ENCODE data around the gene TUBA1B. TPM values are rescaled to one million over a fixed set of nuclear protein-coding genes. Genes with fewer than 3 reads are reported as not detected.

Gene TUBA1B
- total and polyA plus RNA-seq, 2 of the 8 experiments (the other 6 are each of a cell fraction or from before 2014, with no cell fraction given) = 2,092 to 6,837 TPM

DNA sequence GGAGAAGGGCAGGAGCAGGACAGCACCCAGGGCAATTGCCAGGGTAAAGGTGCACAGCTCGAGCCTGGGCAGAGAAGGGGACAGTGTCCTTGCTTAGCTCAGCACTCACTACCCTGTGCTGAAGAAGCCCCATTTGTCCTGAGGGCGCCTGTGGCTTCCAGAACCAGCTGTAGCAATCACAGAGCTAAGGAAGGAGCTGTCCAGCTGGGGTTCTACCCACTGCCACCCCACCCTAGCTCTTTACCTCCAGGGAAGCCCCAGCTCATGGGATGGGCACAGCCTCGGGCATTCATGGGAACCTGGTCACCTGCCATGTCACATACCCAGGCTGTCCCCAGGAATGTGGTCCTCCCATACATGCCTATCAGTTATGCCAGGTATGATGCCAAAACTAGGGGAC, 26.4 kb downstream of the TUBA1B start:
- Histone ChIP-seq H3K79me2 (ENCODE audit: control insufficient read depth in 1 of 2, insufficient read depth in 2 of 2, low read length in 2 of 2) (peaks cover 0 to 19% of the 10 kb centered on the region in 2 experiments; a peak in 2 of 4 replicates), H4K20me1 (replicated peaks in 1 of 2; ENCODE audit: control insufficient read depth in 1 of 2, insufficient read depth in 2 of 2, low read length in 2 of 2) (peaks cover 3 to 19% of the 10 kb centered on the region in 2 experiments), H2BK12ac (ENCODE audit: low read depth, low read length) (no peak overlapping the region), H3K23me2 (ENCODE audit: low read depth, low read length) (0 out of 2 replicates have a peak, but pooled peaks cover 1% of the 10 kb centered on the region), H3K14ac (ENCODE audit: insufficient read length) (no peak overlapping the region), H3K23ac (ENCODE audit: insufficient read length) (no peak overlapping the region), H3K27me3 (replicated peaks in 1 of 4; ENCODE audit: control insufficient read depth in 3 of 4, extremely low read depth in 1 of 4, insufficient read depth in 3 of 4, low read length in 3 of 4) (no peaks in the 10 kb centered on the region), H3K9ac (replicated peaks in 1 of 4; ENCODE audit: extremely low read depth in 1 of 4, low read depth in 3 of 4, low read length in 3 of 4) (no peak overlapping the region), H2AFZ (ENCODE audit: low read length) (no peak overlapping the region), H3K18ac (ENCODE audit: extremely low read depth, low read length) (no peak overlapping the region), H3K4ac (replicated peaks; ENCODE audit: insufficient read length, low read depth, low read length) (no peak overlapping the region), H3K56ac (replicated peaks; ENCODE audit: insufficient read length, low read depth, low read length) (no peak overlapping the region), H3K27ac (ENCODE audit: low read depth, low read length) (no peak overlapping the region), H4K91ac (replicated peaks; ENCODE audit: insufficient read length, low read length) (no peak overlapping the region), H3K79me1 (ENCODE audit: low read depth, low read length) (peaks cover 13% of the 10 kb centered on the region; the same call in 1 of the 2 replicates), H2BK15ac (ENCODE audit: low read length) (no peak overlapping the region), H3K4me3 (ENCODE audit: extremely low read depth in 1 of 4, insufficient read depth in 2 of 4, low read depth in 3 of 4, low read length in 4 of 4) (no peak overlapping the region), H3K4me2 (ENCODE audit: insufficient read depth in 1 of 2, low read depth in 2 of 2, low read length in 2 of 2) (no peak overlapping the region), H2BK5ac (ENCODE audit: low read depth, low read length) (no peak overlapping the region), H4K5ac (ENCODE audit: insufficient read length, low read depth, low read length) (no peak overlapping the region), H2BK20ac (ENCODE audit: low read length) (no peak overlapping the region), H4K8ac (ENCODE audit: extremely low read depth, insufficient read depth, low read length) (no peak overlapping the region), H2BK120ac (replicated peaks; ENCODE audit: low read depth, low read length) (no peak overlapping the region), H3K4me1 (replicated peaks in 1 of 4; ENCODE audit: control insufficient read depth in 3 of 4, insufficient read depth in 4 of 4, low read length in 3 of 4) (peaks cover 0 to 7% (median 2%) of the 10 kb centered on the region in 4 experiments; a peak in 4 of 7 replicates), H3K36me3 (ENCODE audit: control insufficient read depth in 2 of 4, insufficient read depth in 4 of 4, low read length in 3 of 4) (peaks cover 8 to 29% (median 18%) of the 10 kb centered on the region in 4 experiments; a peak in 7 of 8 replicates), H3K9me3 (ENCODE audit: insufficient read depth in 2 of 2, low read depth in 1 of 2, low read length in 1 of 2) (no peaks in the 10 kb centered on the region), H2AK5ac (ENCODE audit: low read depth, low read length) (no peak overlapping the region)
- 53% methylated on average over 3 of the region's 3 CpGs; no CpG with 5 or more reads in 1 of the 2 experiments for WGBS, 2 experiments (ENCODE audit: extremely low coverage in 1 of 2, insufficient coverage in 1 of 2, insufficient read length in 1 of 2, insufficient replicate concordance in 2 of 2, low coverage in 1 of 2, low lambda C conversion rate in 2 of 2, missing lambda C conversion rate in 1 of 2)
- ChIA-PET CTCF (ENCODE audit: partially characterized antibody) (interaction anchor here (0.7 to 16.2 kb wide), 11 partner anchors 9 to 184 kb away, joined by 3 to 235 read pairs (median 4); partner anchors contain the start of gene DHH), POLR2A (ENCODE audit: partially characterized antibody) (interaction anchor here (1.0 to 4.5 kb wide), 6 partner anchors 9 to 159 kb away, joined by 3 to 39 read pairs (median 6); partner anchors contain the start of gene TUBA1B)
- no peak for FAIRE-seq
- DNase-seq (ENCODE audit: low read depth in 1 of 2, low spot score in 2 of 2) = no peak
- TF ChIP-seq SRF (IDR thresholded peaks at IDR 0.05; ENCODE audit: low read depth, low read length) (no peak), RNF2 (IDR thresholded peaks at IDR 0.05; ENCODE audit: borderline replicate concordance, low read depth, low read length, missing control alignments, poor library complexity, severe bottlenecking) (no peak), ATF2 (IDR thresholded peaks at IDR 0.05; ENCODE audit: low read length) (no peak)
